Occipital lobe (tissue), 2 donors: ENCODE data around the gene ENO2. TPM values are rescaled to one million over a fixed set of nuclear protein-coding genes. Genes with fewer than 3 reads are reported as not detected.

ENCODE experiments used
- DNase-seq: peaks from one replicate; lab custom pipeline; 2025; lab: John Stamatoyannopoulos, UW
- total RNA-seq: library from RNA; depleted of rRNA; stranded (reverse); fragments of >200 nt; gene quantifications from one replicate; pipeline ENCODE4 v1.2.3, GENCODE V29; 2014

The ENO2 gene
- total RNA-seq, 1 donor from 2014 or later: 137 TPM

- DNase-seq: no peak
Measured at GRCh38 chr12:6948873-6949594, 34.7 kb downstream of the ENO2 start.

- no peak for DNase-seq
Measured at GRCh38 chr12:6950401-6950801, 36.0 kb downstream of the ENO2 start.

GRCh38 chr12:6950811-6951540 is 36.6 kb downstream of the ENO2 start, which contains the start of gene PTPN6:
Gene PTPN6 (plus strand): TSS chr12:6951356. CDS start chr12:6951513, 157 bp downstream.
- DNase-seq: no peak

- no peak for DNase-seq
Measured at GRCh38 chr12:6951551-6952120, 37.3 kb downstream of the ENO2 start.

GRCh38 chr12:6952121-6952862 is 37.9 kb downstream of the ENO2 start:
- no peak for DNase-seq

GRCh38 chr12:6952863-6953441 is 38.6 kb downstream of the ENO2 start:
- DNase-seq: no peak

GRCh38 chr12:6953442-6954315 is 39.3 kb downstream of the ENO2 start:
- DNase-seq: no peak

GRCh38 chr12:6954316-6955107 is 40.1 kb downstream of the ENO2 start:
- DNase-seq: no peak

GRCh38 chr12:6955108-6956020 is 41.0 kb downstream of the ENO2 start:
- no peak for DNase-seq

GRCh38 chr12:6956021-6956727 is 41.8 kb downstream of the ENO2 start:
- no peak for DNase-seq

- DNase-seq: no peak
Measured at GRCh38 chr12:6957151-6957701, 42.8 kb downstream of the ENO2 start.

GRCh38 chr12:6957741-6958608 is 43.6 kb downstream of the ENO2 start:
- no peak for DNase-seq

GRCh38 chr12:6958609-6959057 is 44.3 kb downstream of the ENO2 start:
- DNase-seq: no peak

GRCh38 chr12:6959058-6959804 is 44.9 kb downstream of the ENO2 start:
- no peak for DNase-seq

GRCh38 chr12:6959805-6960592 is 45.6 kb downstream of the ENO2 start:
- no peak for DNase-seq
